ENCODE data around the gene KRT13.

DNA sequence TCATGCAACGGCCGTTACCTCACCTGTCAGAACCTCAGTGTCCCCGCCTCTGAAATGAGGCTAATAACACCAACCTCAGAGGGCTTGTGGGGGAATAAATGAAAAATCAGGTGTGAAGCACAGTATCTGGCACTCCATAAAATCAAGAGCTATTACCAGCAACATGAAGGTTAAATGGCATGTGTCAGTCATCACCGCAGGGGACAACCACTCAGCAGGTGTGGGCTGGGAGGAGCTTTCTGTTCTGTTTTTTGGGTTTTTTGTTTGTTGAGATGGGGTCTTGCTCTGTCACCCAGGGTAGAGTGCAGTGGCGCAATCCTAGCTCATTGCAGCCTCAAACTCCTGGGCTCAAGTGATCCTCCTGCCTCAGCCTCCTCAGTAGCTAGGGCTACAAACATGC lies 39.5 kb upstream of the KRT13 start:
- no peak for TF ChIP-seq EZH2phosphoT487 (IDR thresholded peaks at IDR 0.05; ENCODE audit: low read depth, severe bottlenecking, unreplicated experiment)
- no peak for TF ChIP-seq EZH2 (IDR thresholded peaks at IDR 0.05; ENCODE audit: borderline replicate concordance)
- TF ChIP-seq, protein P1, sequence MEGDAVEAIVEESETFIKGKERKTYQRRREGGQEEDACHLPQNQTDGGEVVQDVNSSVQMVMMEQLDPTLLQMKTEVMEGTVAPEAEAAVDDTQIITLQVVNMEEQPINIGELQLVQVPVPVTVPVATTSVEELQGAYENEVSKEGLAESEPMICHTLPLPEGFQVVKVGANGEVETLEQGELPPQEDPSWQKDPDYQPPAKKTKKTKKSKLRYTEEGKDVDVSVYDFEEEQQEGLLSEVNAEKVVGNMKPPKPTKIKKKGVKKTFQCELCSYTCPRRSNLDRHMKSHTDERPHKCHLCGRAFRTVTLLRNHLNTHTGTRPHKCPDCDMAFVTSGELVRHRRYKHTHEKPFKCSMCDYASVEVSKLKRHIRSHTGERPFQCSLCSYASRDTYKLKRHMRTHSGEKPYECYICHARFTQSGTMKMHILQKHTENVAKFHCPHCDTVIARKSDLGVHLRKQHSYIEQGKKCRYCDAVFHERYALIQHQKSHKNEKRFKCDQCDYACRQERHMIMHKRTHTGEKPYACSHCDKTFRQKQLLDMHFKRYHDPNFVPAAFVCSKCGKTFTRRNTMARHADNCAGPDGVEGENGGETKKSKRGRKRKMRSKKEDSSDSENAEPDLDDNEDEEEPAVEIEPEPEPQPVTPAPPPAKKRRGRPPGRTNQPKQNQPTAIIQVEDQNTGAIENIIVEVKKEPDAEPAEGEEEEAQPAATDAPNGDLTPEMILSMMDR (IDR thresholded peaks at IDR 0.05; ENCODE audit: poor library complexity): no peak

Data from hepatocyte (in vitro differentiated cells).